HFF-Myc (cell line): ENCODE data around the gene ADARB2.

Source experiments
- DNase-seq: peaks from one replicate; pipeline ENCODE4 v3.0.0-alpha.2; 2011; ENCODE audit warnings: low read depth; ENCODE audit errors: extremely low read depth
- H3K4me3 ChIP-seq: replicated peaks from 2 replicates; pipeline ENCODE4 v1.5.1; 2011; ENCODE audit warnings: low read depth, mild to moderate bottlenecking, control low read depth, low read length
- TF ChIP-seq, protein P1 (sequence below): IDR thresholded peaks from 2 replicates; pipeline ENCODE4 v1.5.1; 2012; ENCODE audit warnings: mild to moderate bottlenecking, low read depth, low read length, control low read depth; ENCODE audit errors: missing control alignments

ADARB2 gene

DNA sequence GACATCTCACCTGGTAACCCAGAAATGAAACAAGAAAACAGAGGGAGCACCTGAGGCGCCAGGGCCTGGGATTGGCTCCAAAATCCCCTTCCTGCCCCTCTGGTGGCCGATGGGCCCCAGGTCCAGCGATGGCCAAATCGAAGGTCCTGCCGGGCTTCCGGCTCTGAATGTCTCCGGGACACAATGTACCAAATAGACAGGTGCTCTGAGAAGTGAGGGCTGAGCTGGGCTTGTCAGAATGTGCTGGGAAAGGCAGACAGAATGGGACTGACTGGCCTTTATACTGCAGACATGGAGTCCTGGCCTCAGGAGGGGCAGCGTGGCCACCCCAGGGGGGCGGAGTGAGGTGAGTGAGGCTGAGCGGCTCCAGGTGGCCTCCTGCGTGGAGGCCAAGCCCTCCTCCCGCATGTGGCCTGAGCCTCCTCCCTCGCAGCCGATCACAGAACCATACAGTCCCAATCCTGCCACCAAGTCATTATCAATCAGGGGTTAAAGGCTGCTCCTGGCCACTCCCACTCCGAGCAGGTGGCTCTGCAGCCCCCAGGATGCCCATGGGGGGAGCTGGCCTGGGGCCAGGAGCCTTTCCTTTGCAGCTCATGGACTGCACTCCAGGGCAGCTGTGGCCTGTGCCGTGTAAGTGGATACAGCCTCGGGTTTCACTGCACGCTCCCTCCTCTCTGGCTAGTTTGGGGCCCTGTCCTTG is 185.5 kb downstream of the ADARB2 start:
- no peak overlapping the region for H3K4me3 ChIP-seq
- TF ChIP-seq, protein P1, sequence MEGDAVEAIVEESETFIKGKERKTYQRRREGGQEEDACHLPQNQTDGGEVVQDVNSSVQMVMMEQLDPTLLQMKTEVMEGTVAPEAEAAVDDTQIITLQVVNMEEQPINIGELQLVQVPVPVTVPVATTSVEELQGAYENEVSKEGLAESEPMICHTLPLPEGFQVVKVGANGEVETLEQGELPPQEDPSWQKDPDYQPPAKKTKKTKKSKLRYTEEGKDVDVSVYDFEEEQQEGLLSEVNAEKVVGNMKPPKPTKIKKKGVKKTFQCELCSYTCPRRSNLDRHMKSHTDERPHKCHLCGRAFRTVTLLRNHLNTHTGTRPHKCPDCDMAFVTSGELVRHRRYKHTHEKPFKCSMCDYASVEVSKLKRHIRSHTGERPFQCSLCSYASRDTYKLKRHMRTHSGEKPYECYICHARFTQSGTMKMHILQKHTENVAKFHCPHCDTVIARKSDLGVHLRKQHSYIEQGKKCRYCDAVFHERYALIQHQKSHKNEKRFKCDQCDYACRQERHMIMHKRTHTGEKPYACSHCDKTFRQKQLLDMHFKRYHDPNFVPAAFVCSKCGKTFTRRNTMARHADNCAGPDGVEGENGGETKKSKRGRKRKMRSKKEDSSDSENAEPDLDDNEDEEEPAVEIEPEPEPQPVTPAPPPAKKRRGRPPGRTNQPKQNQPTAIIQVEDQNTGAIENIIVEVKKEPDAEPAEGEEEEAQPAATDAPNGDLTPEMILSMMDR: no peak
- DNase-seq: no peak

DNA sequence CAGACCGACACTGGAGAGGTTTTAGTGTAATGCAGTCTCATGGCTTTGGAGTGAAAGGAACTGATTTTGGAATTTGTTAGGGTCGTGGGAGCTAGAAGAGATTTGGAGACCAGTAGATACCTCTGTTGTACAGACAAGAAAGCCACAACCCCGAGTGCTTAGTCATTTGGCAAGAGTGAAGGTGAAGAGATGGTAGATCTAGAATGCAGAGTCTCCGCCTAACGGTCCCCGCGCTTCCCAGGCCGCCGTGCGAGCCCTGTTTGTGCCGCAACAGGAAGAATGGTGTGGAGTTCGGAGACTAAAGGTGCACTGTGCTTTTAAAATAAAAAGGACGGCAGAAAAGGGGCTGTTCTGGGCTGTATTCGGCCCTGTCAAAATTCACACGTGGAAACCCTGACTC is 186.7 kb downstream of the ADARB2 start:
- DNase-seq: no peak
- no peak overlapping the region for H3K4me3 ChIP-seq
- TF ChIP-seq, protein P1: no peak

DNA sequence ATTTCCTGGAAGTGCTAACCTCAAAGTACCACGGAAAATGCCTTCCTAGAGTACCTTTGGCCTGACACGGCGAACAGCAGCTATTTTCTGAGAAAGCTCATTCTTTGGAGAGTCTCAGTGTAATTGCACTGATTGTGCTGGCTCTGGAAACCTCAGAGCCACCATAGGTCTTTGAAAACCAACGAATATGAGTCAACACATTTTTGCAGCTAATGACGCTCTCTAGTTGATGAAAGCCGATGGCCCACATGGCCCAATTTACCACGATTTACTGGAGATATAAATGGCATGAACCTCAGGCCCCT is 187.1 kb downstream of the ADARB2 start:
- TF ChIP-seq, protein P1: no peak
- no peak for DNase-seq
- H3K4me3 ChIP-seq: no peak overlapping the region

DNA sequence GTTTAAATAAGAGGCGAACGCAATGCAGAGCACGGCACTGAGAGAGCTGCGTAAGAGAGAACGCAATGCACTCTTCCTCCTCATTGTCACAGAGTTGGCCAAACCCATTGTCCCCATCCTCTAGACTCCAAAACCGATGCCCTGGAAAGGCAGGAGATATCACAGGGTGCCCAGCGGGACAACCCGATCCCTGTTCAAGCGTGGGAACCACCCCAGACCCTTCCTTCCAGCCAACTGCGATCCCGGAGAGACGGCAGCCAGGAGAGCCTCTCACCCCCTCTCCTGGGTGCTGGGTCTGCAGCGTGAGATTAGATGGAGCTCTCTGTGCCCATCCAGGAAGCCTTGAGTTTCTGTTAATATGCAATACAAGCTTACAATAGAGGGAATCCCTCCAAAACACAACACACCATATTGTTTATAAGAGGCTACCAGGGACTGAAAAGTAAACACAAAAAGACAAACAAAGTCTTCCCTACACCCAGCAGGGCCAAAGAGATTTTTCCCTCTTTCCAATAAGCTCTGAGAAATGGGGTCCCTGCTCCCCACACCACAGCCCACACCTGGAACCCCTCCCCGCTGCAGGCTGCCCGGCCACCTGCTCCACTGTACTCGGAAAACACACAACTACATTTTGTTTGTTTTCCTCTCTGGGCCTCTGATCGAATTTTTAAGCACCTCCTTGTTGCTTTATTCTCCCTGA is 187.6 kb downstream of the ADARB2 start:
- H3K4me3 ChIP-seq: no peak overlapping the region
- no peak for DNase-seq
- TF ChIP-seq, protein P1: no peak

DNA sequence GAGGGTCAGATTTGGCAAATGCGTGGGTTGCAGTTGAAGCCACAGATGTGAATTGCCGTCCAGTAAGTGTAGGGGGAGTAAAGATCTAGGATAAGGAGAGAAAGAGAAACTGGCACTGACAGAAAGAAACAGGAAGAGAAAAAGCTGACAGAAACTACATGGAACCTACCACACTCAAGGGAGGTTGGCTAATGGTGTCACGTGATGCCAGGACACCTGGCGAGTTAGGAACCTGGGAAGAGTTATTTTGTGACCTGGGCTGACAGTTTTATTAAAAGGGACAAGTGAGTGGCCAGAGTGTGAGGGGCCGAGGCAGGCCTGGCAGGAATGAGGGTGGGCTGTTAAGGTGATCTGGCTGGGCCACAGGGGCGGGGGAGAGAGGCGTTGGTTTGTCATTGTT is 188.7 kb downstream of the ADARB2 start:
- DNase-seq: no peak
- H3K4me3 ChIP-seq: no peak overlapping the region
- TF ChIP-seq, protein P1: no peak

DNA sequence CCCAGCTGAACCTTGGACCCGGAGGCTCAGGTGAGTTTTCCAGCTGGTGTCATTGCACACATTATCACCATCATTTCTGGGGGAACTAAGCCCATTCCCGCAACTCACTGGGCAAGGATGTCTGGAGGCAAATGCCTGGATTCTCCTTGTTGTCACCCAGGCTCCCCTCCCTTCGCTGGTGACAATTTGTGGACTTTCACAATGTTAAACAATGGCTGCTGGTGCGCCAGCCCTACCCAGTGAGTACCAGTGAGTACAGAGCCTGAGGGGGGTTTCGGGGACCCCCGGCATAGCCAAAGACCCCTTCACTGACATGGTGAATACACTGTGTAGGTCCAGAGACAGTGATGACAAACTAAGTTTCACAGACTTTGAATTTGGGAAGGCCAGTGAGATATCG is 189.2 kb downstream of the ADARB2 start:
- DNase-seq: no peak
- no peak overlapping the region for H3K4me3 ChIP-seq
- TF ChIP-seq, protein P1: no peak
